Measurements from ENCODE around the gene PIGZ.
A peak's percentile ranks its signal among the peaks of the same experiment; 100 is the strongest.
"Not testable (repeated sequence)": the region's sequence is repeated elsewhere in the genome, so short reads cannot be mapped to it uniquely, and the experiment has no call there.

PIGZ gene

DNA sequence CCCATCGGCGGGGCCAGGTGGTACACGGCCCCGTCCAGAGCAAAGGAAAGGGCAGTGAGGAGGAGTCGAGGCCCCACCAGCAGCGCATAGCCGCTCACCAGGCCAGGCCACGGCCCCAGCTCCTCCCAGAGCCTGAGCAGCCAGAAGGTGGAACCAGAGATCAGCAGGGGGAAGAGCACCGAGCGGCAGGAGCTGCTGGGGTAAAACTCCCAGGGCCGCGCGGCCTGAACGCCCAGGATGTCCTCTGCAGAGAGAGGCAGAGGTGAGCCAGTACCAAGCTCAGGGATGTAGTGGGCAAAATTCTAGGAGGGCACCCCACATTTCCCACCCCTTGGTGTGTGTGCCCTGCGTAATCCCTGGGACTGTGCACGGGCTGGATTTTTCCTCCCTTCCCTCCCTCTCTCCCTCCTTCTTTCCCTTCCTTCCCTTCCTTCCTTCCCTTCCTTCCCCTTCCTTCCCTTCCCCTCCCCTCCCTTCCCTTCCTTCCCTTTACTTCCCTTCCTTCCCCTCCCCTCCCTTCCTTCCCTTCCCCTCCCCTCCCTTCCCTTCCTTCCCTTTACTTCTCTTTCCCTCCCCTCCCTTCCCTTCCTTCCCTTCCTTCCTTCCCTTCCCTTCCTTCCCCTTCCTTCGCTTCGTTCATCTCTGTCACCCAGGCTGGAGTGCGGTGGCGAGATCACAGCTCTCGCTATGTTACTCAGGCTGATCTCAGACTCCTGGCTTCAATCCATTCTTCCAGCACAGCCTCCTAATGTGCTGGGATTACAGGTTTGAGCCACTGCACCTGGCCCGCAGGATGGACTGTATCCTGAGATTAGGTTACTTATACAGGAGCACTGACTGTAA is 20.0 kb downstream of the PIGZ start:
- DNase-seq: no peak

DNA sequence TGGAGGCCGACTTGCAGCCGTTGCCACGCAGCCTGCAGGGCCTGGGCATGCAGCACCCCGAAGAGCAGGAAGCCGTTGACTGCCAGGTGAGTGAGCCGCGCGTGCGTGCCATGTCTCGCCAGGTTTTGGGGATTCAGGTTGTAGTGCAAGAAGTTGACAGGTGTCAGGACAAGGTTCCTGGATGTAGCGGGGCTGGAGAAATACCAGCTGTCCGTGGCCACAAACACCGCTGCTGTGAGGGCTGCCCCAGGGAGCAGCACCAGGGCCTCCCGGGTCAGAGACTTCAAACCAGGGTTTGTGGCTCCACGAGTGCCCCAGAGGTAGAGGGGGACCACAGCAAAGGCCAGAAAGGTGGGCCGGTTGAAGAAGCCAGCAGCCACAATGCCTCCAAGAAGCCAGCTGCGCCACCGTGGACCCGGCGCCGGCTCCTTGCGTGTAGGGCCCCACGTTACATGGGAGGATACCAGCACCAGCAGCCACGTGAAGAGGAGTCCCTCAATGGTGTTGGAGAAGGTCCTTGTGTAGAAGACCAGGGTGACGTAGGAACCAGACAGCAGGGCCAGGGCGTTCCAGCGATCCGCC is 20.7 kb downstream of the PIGZ start:
- no peak for DNase-seq

DNA sequence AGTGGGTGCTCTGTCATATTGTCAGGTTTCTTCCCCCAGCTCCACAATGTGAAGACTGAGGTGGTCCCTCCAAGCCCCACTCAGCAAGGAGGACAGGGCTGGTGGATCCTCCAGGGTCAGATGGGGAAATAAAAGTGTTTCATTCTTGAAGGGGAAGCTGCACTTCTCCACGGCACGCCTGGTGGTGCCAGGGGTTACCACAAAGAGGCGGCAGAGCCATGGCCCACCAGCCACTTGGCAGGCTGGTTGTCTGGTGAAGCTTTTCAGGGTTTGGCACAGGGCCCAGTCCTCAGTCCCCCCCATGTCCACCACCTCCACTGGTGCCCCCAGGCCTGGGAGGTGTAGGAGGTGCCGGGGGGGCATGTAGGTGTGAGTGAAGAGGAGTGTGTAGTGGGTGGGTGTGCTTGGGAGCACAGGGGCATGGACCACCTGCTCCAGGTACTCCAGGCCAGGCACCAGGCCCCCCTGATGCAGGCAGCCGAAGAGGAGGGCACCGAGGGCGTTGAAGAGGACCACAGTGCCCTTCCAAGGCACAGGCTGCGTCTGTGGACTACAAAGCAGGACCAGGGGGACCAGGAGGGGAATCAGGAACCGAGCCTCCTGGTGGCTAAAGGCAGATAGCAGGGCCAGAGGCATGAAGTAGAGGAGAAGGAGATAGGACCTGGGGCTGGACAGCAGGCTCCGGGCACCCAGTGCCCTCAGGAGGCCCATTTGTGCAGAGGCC is 21.3 kb downstream of the PIGZ start:
- DNase-seq: no peak

DNA sequence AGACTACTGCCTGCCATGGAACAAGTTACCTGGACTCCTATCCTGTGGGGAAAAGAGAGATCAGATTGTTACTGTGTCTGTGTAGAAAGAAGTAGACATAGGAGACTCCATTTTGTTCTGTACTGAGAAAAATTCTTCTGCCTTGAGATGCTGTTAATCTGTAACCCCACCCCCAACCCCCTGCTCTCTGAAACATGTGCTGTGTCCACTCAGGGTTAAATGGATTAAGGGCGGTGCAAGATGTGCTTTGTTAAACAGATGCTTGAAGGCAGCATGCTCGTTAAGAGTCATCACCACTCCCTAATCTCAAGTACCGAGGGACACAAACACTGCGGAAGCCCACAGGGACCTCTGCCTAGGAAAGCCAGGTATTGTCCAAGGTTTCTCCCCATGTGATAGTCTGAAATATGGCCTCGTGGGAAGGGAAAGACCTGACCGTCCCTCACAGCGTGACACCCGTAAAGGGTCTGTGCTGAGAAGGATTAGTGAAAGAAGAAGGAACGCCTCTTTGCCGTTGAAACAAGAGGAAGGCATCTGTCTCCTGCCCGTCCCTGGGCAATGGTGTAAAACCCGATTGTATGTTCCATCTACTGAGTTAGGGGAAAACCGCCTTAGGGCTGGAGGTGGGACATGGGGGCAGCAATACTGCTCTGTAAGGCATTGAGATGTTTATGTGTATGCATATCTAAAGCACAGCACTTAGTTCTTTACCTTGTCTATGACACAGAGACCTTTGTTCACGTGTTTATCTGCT is 24.4 kb downstream of the PIGZ start:
- not testable (repeated sequence) for DNase-seq

DNA sequence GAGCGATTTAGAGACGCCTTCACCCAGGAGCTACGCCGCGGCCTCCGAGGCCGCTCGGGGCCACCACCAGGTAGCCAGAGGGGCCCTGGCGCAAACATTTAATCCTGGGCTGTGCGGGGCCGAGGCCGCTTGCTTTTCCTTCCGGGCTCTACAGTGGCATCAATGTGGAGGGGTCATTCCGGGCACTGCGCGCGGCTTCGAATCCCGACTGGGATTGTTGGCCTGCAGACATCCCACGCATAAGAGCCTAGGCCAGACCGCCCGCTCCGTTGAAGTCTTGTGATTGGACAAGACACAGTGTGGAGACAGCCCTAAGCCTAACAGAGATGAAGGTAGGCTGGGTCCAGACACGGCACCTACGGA is 25.7 kb downstream of the PIGZ start:
- DNase-seq: peak; percentile 5 to 56 (median 20)

DNA sequence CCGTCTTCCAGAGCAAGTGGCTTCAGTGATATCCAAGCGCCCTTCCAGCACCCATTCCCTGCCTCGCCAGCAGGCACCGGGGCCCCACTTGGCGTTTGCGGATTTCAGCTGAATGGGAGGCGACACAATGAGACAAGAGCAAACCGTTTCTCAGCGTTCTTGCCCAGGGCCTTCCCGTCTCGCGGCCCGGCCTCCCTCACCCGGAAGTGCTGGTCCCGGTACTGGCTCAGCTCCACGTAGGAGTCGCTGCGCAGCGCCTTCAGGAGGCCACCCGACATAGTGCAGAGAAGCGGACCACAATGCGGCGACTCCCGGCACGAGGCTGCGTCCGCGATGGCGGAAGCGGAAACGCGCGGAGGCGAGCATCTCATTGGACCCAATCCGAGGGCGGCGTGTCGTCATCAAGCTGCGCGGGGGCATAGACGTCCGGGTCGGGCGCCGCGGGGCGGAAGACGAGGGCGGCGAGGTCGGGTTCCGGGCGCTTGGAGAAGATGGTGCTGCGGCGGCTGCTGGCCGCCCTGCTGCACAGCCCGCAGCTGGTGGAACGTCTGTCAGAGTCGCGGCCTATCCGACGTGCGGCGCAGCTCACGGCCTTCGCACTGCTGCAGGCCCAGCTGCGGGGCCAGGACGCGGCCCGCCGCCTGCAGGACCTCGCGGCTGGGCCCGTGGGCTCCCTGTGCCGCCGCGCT is 26.3 kb downstream of the PIGZ start, which contains the start of gene NCBP2:
Gene NCBP2 (minus strand): TSS at position 303 of the 689 bp plus-strand sequence. CDS start 25 bp downstream, at position 278.
- DNase-seq: peak; percentile 100

DNA sequence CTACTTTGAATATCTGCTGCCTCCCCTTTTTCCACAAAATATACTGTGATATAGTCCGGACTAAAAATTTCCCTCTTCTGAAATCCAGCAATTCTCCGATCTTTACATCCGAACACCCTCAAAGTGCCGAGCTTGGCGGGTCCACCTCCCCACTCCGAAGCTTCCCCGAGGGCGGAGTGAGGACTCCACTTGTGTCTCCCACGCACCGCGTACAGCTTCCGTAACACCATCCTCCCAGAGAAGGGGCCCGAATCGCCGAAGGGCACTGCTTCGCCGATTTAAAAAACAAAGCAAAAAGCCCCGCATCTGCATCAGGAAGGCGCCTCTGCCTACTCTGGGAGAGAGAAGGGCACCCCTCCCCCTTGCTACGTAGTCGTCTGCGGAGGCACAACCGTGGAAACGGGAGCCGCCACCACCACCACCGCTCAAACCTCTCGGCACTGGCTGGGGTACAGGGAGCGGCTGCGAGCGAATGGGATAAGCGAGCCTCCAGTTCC is 26.9 kb downstream of the PIGZ start:
- DNase-seq: peak; percentile 83 to 90 (median 85)

DNA sequence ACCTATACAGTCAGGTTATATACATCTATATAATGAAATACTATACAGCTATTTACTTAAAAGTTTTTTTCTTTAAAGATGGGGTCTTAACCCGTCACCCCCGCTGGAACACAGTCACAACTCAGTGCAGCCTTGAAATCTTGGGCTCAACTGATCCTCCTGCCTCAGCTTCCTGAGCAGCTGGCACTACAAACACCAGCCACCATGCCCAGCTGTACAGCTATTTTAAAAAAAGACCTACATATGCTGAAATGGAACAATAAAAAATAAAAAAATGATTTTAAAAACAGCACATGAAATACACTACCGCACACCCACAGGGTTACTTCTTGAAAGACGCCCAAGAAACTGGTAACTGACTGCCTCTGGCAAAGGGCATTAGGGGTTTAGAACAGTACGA is 30.1 kb downstream of the PIGZ start:
- DNase-seq: no peak

DNA sequence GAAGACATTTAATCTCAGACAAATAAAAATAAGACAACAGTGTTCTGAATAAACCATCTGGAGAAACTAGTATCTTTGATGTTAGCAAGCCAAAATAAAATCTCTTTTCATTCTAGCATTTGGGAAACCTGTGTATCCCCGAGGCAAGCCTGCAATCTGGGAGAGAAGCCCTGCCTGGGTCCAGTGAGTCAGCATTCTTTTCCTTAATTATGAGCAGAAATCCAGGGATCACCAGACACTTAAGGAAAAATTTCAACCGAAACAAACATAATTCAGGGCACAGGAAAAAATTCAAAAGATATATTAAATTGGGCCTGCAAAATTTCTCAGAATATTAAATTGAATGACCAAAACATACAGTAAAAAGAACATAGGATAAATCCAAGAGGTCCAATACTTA is 30.5 kb downstream of the PIGZ start:
- no peak for DNase-seq

DNA sequence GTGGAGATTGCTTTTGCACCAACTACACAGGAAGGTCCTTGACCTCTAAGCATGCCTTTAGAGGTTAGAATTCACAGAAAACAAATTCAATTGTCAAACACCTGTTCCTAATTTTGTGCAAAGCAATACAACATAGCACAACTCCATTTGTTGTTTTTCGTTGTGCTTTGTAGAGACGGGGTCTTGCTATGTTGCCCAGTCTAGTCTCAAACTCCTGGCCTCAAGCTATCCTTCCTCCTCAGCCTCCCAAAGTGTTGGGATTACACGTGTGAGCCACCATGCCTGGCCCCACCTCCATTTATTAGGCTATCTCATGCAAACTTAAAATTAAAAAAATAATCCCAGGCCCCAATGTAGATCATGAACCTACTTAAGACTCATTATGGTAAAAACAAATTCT is 32.3 kb downstream of the PIGZ start:
- no peak for DNase-seq

DNA sequence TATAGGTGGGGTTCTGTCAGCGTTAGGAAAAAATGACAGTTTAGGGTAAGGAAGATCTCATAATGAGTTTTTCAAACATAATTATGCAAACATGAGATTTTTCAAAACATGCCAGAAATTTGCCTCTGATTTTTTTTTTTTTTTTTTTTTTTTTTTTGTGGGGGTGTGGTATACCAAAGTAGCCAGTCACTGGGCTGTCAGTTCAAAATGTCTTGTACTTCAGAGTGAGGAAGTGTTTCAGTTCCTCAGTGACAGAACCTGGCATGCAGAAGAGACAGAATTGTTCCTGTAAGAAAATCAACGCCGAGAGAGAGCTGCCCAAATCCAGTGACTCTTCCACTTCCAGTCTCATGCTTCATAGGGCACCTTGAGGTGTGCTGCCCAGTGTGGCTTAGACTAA is 36.0 kb downstream of the PIGZ start:
- peak; percentile 31 to 49 (median 47) for DNase-seq

DNA sequence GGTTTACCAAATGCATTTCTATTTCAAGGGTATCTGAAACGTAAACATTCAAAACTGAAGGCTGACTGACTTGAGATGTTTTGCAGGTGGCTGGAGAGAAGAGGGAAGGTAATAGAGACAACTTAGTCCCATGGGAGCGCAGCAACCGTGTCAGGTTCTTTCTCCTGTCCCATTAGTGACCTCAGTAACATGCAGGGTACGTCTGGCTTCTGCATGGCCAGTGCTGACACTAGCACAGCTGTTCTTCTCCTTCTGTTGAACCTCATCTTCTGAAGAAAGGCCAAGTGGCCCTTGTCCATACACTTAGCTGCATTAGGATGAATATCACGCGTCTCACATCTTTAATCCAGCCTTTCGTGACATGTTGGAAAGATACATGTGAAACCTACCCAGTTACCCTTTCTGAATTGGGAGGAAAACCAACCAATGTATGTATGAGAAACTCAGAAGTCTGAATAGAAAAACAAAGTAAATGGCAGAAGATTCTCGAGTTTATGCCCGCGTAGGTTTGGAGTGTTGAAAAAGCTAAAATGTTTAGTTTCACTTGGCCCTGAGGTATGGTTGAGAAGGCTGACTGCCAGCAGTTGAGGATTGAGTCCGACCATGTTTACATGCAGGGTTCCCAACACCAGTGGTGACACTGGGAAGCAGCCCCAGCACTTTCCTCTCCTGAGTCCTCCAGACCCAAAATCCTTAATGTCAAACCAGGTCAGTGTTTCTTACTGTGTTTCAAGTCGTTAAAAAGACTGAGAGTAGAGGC is 36.6 kb downstream of the PIGZ start:
- no peak for DNase-seq

DNA sequence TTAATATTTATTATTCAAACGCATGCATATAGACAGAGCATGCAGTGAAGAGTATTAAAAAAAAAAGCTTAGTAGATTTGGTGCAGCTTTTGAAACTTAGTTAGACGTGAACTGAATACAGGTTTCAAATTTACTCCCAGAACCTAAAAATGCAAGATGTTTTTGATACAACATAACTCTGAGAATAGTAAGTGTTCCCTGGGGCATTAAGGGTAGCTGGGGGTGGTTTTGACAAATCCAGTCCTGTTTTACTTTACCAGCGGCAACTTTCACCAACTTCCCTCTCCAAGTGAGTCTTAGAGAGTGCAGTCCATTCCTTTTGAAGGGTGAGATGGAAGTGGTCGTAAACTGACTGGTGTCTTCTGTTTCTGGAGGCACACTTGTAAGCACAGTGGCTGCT is 37.5 kb downstream of the PIGZ start:
- DNase-seq: no peak

DNA sequence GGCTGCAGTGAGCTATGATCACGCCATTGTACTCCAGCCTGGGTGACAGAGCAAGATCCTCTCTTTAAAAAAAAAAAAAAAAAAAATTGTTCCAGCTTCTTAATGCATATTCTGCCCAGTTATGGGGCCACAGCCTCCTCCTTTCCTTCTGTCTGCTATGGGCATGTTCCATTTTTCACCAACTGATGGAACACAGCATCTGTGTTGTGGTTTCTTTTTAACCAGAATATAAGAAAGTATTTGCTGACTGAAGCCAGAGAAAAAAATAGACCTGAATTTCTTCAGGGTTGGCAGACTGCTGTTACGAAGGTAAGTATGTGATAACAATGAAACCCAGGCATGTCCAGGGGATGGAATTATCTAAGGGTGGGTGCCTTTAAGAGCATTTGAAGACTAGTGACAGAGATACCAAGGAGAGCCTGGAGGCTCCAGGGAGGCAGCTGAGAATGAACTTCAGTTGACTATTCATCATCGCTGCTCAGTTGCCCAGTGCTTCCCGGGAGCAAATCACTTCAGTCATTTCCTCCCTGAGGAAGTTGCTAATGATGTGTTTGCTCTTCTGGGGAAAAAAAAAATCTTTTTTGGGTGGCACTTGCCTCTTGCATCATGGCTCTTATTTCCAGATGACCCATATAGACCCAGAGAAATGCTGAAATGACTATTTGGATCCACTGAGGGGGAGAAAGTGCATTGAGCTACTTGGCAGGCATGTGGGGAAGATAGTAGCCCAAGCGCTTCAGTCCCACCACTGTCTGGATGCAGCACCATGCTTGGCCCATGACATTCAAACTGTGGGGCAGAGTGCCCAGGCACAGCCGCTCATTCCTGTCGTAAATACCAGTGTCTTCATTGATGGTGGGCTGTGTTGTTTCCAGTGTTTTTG is 40.8 kb downstream of the PIGZ start:
- DNase-seq: peak; percentile 61 to 85 (median 66)

DNA sequence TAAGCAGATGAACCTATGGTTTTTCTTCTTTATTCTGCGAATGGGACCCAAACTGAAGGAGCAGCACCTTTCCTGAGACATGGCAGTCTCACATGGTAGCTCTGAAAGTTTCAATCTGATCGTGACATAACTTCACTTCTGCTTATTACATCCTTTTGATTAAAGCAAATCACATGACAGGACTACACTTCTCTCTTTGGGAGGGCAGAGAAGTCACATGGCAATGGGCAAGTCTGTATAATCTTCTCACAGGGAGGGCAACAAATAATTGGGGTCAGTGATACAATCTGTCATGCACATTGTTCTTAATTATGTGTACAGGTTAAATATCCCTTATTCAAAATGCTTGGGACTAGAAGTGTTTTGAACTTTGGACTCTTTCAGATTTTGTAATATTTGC is 47.9 kb downstream of the PIGZ start:
- peak; percentile 49 to 58 (median 57) for DNase-seq

DNA sequence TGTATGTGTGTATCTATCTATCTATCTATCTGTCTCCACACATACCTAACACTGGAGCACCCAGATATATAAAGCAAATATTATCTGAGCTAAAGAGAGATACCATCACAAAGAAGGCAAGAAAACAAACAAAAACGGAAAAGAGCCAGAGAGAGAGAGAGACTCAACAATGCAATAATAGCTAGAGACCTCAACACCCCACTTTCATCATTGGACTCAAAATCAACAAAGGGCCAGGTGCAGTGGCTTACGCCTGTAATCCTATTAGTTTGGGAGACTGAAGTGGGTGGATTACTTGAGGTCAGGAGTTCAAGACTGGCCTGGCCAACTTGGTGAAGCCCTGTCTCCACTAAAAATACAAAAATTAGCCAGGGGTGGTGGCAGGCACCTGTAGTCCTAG is 49.7 kb downstream of the PIGZ start:
- no peak for DNase-seq

DNA sequence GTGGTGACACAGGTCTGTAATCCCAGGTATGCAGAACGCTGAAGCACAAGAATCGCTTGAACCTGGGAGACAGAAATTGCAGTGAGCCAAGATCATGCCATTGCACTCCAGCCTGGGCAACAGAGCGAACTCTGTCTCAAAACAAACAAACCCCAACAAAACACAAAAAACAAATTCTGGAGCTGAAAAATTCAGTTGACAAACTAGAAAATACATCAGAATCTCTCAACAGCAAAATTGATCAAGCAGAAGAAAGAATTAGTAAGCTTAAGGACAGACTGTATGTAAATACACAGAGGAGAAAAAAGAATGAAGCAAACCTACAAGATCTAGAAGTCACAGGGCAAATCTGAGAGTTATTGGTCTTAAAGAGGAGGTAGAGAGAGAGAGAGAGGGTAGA is 51.6 kb downstream of the PIGZ start:
- DNase-seq: no peak

DNA sequence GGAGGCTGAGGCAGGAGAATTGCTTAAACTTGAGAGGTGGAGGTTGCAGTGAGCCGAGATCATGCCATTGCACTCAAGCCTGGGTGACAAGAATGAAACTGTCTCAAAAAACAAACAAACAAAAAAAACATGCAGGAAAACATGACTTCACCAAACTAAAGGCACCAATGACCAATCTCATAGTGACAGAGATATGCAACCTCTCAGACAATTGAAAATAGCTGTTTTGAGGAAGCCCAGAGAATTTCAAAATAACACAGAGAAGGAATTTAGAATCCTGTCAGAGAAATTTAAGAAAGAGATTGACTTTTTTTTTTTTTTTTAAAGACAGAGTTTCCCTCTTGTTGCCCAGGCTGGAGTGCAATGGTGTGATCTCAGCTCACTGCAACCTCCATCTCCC is 52.4 kb downstream of the PIGZ start:
- peak; percentile 22 to 34 (median 22) for DNase-seq

DNA sequence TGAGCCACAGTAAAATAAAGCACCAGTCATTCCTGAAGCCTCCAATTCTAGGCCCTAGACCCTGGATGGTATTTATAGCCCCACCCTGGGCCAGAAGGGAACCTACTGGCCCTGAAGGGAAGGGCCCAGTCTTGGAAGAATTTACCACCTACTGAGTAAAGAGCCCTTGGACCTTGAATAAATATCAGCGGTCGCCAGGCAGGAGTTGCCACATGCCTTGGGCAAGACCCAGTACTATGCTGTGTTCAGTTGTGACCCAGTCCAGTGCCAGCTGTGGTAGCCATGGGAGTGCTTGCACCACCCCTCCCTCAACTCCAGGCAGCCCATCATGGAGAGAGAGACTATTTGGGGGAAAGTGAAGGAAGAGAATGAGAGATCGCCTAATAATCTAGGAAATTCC is 53.3 kb downstream of the PIGZ start:
- DNase-seq: no peak

DNA sequence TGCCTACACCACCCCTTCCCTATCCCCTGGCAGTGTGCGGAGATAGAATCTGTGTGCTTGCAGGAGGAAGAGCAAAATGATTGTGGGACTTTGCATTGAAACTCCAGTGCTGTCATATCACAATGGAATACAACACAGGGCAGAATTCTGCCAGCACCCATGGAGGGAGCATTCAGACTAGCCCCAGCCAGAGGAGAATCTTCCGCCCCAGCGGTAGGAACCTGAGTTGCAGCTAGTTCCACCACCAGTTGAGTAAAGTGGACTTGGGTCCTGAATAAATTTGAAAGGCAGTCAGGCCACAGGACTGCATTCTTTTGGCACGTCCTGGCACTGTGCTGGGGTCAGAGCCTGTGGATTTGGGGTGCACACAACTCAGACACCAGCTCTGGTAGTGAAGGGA is 53.8 kb downstream of the PIGZ start:
- DNase-seq: no peak
